ENCODE measurements around the gene SRSF3.
"Not testable (repeated sequence)": the region's sequence is repeated elsewhere in the genome, so short reads cannot be mapped to it uniquely, and the experiment has no call there.

DNA sequence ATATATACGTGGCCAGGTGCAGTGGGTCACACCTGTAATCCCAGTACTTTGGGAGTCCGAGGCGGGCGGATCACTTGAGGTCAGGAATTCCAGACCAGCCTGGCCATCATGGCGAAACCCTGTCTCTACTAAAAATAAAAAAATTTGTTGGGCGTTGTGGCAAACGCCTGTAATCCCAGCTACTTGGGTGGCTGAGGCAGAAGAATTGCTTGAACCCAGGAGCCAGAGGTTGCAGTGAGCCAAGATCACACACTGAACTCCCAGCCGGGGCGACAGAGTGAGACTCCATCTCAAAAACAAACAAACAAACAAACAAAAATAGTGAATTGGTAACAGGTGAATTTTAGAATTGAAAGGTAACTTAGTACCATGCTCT is 5.1 kb upstream of the SRSF3 start:
- TF ChIP-seq, protein P1, sequence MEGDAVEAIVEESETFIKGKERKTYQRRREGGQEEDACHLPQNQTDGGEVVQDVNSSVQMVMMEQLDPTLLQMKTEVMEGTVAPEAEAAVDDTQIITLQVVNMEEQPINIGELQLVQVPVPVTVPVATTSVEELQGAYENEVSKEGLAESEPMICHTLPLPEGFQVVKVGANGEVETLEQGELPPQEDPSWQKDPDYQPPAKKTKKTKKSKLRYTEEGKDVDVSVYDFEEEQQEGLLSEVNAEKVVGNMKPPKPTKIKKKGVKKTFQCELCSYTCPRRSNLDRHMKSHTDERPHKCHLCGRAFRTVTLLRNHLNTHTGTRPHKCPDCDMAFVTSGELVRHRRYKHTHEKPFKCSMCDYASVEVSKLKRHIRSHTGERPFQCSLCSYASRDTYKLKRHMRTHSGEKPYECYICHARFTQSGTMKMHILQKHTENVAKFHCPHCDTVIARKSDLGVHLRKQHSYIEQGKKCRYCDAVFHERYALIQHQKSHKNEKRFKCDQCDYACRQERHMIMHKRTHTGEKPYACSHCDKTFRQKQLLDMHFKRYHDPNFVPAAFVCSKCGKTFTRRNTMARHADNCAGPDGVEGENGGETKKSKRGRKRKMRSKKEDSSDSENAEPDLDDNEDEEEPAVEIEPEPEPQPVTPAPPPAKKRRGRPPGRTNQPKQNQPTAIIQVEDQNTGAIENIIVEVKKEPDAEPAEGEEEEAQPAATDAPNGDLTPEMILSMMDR (IDR thresholded peaks at IDR 0.05; ENCODE audit: low read length), result not testable (repeated sequence)
- TF ChIP-seq EZH2 (IDR thresholded peaks at IDR 0.05; ENCODE audit: borderline replicate concordance, low read length), result not testable (repeated sequence)
